HEK293 (cell line): ENCODE measurements around the gene CFAP45.

Experiments
- CTCF ChIP-seq: fragments of 450-650 bp; formaldehyde crosslinking; IDR thresholded peaks from 2 replicates; pipeline ENCODE4 v1.5.1; 2016; ENCODE audit warnings: missing biosample characterization, missing genetic modification characterization
- HOXC10 ChIP-seq: sonication (generic); formaldehyde crosslinking; IDR thresholded peaks from 2 replicates; pipeline ENCODE4 v1.8.1; 2023; ENCODE audit warnings: mild to moderate bottlenecking, missing genetic modification reagents
- PRDM1 ChIP-seq: fragments of 450-650 bp; formaldehyde crosslinking; IDR thresholded peaks from 2 replicates; pipeline ENCODE4; 2016; ENCODE audit warnings: missing biosample characterization, missing genetic modification characterization
- ZEB2 ChIP-seq: fragments of 450-650 bp; formaldehyde crosslinking; IDR thresholded peaks from 2 replicates; pipeline ENCODE4 v1.5.1; 2016; ENCODE audit warnings: missing biosample characterization, missing genetic modification characterization
- ZNF792 ChIP-seq: fragments of 450-650 bp; formaldehyde crosslinking; IDR thresholded peaks from 2 replicates; pipeline ENCODE4 v1.5.1; 2016; ENCODE audit warnings: missing biosample characterization, missing genetic modification characterization
- TF ChIP-seq, protein P1 (sequence below): fragments of 450-650 bp; formaldehyde crosslinking; IDR thresholded peaks from 2 replicates; pipeline ENCODE4 v1.5.1; 2016; ENCODE audit warnings: missing biosample characterization, missing genetic modification characterization, low read depth

GRCh38 chr1:159884296-159884695, 15.7 kb downstream of the CFAP45 start:
- TF ChIP-seq CTCF (tag by site-specific recombination) = no peak
- no peak for TF ChIP-seq HOXC10 (CRISPR knock-in tag)
- no peak for TF ChIP-seq ZEB2 (tag by site-specific recombination)
- TF ChIP-seq PRDM1 = no peak
- no peak for TF ChIP-seq ZNF792 (tag by site-specific recombination)
- TF ChIP-seq, protein P1, sequence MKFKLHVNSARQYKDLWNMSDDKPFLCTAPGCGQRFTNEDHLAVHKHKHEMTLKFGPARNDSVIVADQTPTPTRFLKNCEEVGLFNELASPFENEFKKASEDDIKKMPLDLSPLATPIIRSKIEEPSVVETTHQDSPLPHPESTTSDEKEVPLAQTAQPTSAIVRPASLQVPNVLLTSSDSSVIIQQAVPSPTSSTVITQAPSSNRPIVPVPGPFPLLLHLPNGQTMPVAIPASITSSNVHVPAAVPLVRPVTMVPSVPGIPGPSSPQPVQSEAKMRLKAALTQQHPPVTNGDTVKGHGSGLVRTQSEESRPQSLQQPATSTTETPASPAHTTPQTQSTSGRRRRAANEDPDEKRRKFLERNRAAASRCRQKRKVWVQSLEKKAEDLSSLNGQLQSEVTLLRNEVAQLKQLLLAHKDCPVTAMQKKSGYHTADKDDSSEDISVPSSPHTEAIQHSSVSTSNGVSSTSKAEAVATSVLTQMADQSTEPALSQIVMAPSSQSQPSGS (tag by site-specific recombination) = no peak
